Adipocyte (in vitro differentiated cells): ENCODE results near the gene FGF2.
A peak's percentile ranks its signal among the peaks of the same experiment; 100 is the strongest.
"Not testable (repeated sequence)": the region's sequence is repeated elsewhere in the genome, so short reads cannot be mapped to it uniquely, and the experiment has no call there.

Source experiments
- DNase-seq: peaks from one replicate; pipeline ENCODE4 v3.0.0-alpha.2; 2015; ENCODE audit warnings: low read depth
- H3K27me3 ChIP-seq: replicated peaks from 2 replicates; pipeline ENCODE4 v1.7.0; 2013; ENCODE audit warnings: mild to moderate bottlenecking, low read length, moderate library complexity; ENCODE audit not compliant: control insufficient read depth, insufficient read depth
- H3K36me3 ChIP-seq: 2 replicates; pipeline ENCODE4 v1.7.0; 2013; ENCODE audit warnings: low read length, mild to moderate bottlenecking, moderate library complexity; ENCODE audit not compliant: control insufficient read depth, insufficient read depth, severe bottlenecking
- H3K4me1 ChIP-seq: 2 replicates; pipeline ENCODE4 v1.7.0; 2013; ENCODE audit warnings: mild to moderate bottlenecking, low read length, moderate library complexity; ENCODE audit not compliant: control insufficient read depth, insufficient read depth
- H3K4me3 ChIP-seq: 2 replicates; pipeline ENCODE4 v1.7.0; 2013; ENCODE audit warnings: mild to moderate bottlenecking, low read length, moderate library complexity
- H3K9ac ChIP-seq: 2 replicates; pipeline ENCODE4 v1.7.0; 2013; ENCODE audit warnings: mild to moderate bottlenecking, low read length, moderate library complexity
- H3K9me3 ChIP-seq: 2 replicates; pipeline ENCODE4 v1.7.0; 2013; ENCODE audit warnings: mild to moderate bottlenecking, low read length, moderate library complexity; ENCODE audit not compliant: control insufficient read depth

The FGF2 gene

DNA sequence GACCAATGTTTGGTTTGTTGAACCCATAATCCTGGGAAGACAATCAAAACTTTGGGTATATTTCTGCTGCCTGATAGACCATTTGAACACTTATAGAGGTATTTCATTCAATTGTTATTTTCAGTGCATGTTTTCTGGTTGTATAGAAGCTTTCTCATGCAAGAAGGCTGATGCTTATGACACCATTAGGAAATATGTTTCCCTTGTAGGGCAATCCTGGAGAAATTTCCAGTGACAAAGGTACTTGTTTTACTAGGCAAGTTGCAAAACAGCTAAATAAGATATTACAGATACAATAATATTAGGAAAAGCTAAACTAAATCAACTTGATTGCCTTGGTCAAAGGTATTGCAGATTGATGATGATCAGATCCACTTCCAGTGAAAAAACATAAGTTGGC lies 32.8 kb upstream of the FGF2 start:
- DNase-seq = peak; percentile 47
- Histone ChIP-seq H3K27me3 (no peaks in the 10 kb centered on the region), H3K9me3 (no peaks in the 10 kb centered on the region), H3K4me1 (peaks cover 39% of the 10 kb centered on the region), H3K4me3 (no peak overlapping the region), H3K36me3 (no peaks in the 10 kb centered on the region), H3K9ac (no peak overlapping the region)

GRCh38 chr4:122796801-122797404 lies 29.7 kb upstream of the FGF2 start:
- Histone ChIP-seq H3K9me3 (no peaks in the 10 kb centered on the region), H3K9ac (no peak overlapping the region), H3K36me3 (no peaks in the 10 kb centered on the region), H3K4me1 (peaks cover 45% of the 10 kb centered on the region), H3K27me3 (no peaks in the 10 kb centered on the region), H3K4me3 (no peak overlapping the region)
- no peak for DNase-seq

DNA sequence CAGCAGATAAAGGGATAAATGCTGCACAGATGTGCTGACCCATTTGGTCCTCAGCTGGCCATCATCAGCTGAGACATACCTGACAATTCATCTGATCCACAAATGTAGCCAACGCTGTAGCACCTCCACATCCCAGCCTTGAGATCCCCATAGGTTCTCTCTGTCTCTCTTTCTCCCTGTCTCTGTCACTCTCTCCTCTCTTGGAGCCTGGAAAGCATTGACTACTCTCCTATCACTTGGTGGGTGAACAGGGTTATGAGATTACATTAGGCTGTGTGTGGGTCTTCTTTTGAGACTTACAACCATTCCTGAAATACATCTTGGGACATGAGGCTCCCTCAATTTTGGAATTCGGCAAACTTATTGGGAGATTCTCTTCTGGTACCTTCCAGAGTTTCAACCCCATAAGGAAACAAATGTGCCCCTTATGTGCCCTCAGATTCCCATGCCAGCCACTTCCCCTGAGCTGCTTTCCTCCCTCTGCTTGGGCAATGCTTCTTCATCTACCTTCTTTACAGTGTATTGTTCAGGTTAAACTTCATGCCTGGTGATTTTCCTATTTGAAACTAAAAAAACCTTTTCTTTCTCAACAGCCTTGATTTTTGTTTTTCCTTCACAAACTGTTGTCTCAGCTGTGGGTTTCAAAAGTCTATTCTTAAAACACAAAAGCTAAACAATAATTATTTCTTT lies 29.1 kb upstream of the FGF2 start:
- DNase-seq = no peak

GRCh38 chr4:122798101-122798500 lies 28.5 kb upstream of the FGF2 start:
- Histone ChIP-seq H3K9ac (peak overlapping the region; percentile 86), H3K36me3 (no peaks in the 10 kb centered on the region), H3K9me3 (no peaks in the 10 kb centered on the region), H3K4me3 (peak overlapping the region; percentile 67), H3K27me3 (no peaks in the 10 kb centered on the region), H3K4me1 (peaks cover 40% of the 10 kb centered on the region)
- DNase-seq = peak; percentile 97

More for the DNA sequence above, 29.1 kb upstream of the FGF2 start:
- Histone ChIP-seq H3K4me3 (peak overlapping the region; percentile 67), H3K4me1 (peaks cover 44% of the 10 kb centered on the region), H3K27me3 (no peaks in the 10 kb centered on the region), H3K9me3 (no peaks in the 10 kb centered on the region), H3K36me3 (no peaks in the 10 kb centered on the region), H3K9ac (peak overlapping the region; percentile 86)

GRCh38 chr4:122798917-122799316 lies 27.7 kb upstream of the FGF2 start:
- Histone ChIP-seq H3K9me3 (no peaks in the 10 kb centered on the region), H3K36me3 (no peaks in the 10 kb centered on the region), H3K9ac (peak overlapping the region; percentile 86), H3K4me1 (peaks cover 33% of the 10 kb centered on the region), H3K4me3 (peak overlapping the region; percentile 67), H3K27me3 (no peaks in the 10 kb centered on the region)
- DNase-seq = no peak

GRCh38 chr4:122803788-122804208 lies 22.8 kb upstream of the FGF2 start:
- no peak overlapping the region for H3K9ac ChIP-seq
- no peak overlapping the region for H3K4me3 ChIP-seq
- H3K9me3 ChIP-seq = no peaks in the 10 kb centered on the region
- H3K4me1 ChIP-seq = peaks cover 13% of the 10 kb centered on the region
- no peaks in the 10 kb centered on the region for H3K36me3 ChIP-seq
- no peaks in the 10 kb centered on the region for H3K27me3 ChIP-seq
- no peak for DNase-seq

DNA sequence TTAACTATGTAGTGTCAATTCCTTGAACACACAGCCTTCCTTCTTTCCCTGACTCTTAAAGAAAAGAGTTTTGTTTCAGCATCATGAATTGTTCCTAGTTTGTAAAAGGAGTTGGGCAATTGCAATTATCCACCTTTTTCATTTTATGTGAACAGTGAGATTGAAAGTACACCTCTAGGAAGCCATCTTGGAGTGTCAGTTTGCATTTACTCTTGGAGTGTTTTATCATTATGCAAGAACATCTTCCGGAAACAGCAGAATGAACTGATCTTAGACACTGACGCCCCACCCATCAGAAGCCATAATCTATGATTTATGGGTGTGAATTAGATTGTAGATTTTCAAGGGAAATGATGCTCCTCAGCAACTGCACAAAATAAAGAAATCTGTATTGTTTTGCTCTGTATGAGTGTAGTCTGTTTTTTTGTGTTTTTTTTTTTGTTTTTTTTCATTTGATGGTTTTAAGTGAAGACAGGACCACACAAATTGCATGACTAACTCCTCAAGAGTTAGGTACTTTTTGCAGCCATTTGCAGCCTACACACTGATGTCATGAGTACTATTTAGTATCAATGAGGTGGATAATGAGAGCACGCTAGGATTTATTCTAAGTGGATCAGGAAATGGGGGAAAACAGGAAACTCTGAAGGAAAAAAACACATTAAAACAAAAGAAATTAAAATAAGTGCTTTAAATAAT lies 19.5 kb upstream of the FGF2 start:
- Histone ChIP-seq H3K4me3 (no peak overlapping the region), H3K9me3 (no peaks in the 10 kb centered on the region)
- no peak for DNase-seq

GRCh38 chr4:122810669-122811068 lies 16.0 kb upstream of the FGF2 start:
- Histone ChIP-seq H3K9me3 (no peaks in the 10 kb centered on the region), H3K4me1 (peaks cover 6% of the 10 kb centered on the region), H3K4me3 (no peak overlapping the region), H3K36me3 (no peaks in the 10 kb centered on the region), H3K27me3 (no peaks in the 10 kb centered on the region), H3K9ac (no peak overlapping the region)
- no peak for DNase-seq

More for the DNA sequence above, 19.5 kb upstream of the FGF2 start:
- no peak overlapping the region for H3K9ac ChIP-seq
- no peaks in the 10 kb centered on the region for H3K27me3 ChIP-seq
- H3K4me1 ChIP-seq = peaks cover 6% of the 10 kb centered on the region
- H3K36me3 ChIP-seq = no peaks in the 10 kb centered on the region

DNA sequence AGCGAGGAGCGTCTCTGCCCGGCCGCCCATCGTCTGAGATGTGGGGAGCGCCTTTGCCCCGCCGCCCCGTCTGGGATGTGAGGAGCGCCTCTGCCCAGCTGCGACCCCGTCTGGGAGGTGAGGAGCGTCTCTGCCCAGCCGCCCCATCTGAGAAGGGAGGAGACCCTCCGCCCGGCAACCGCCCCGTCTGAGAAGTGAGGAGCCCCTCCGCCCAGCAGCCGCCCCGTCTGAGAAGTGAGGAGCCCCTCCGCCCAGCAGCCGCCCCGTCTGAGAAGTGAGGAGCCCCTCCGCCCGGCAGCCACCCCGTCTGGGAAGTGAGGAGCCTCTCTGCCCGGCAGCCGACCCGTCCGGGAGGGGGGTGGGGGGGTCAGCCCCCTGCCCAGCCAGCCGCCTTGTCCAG lies 14.8 kb upstream of the FGF2 start:
- not testable (repeated sequence) for H3K9me3 ChIP-seq, DNase-seq, H3K4me3 ChIP-seq, H3K36me3 ChIP-seq, H3K4me1 ChIP-seq, H3K9ac ChIP-seq, H3K27me3 ChIP-seq

DNA sequence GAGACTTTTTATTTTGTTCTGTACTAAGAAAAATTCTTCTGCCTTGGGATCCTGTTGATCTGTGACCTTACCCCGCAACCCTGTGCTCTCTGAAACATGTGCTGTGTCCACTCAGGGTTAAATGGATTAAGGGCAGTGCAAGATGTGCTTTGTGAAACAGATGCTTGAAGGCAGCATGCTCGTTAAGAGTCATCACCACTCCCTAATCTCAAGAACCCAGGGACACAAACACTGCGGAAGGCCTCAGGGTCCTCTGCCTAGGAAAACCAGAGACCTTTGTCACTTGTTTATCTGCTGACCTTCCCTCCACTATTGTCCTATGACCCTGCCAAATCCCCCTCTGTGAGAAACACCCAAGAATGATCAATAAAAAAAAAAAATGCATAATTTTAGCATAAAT lies 13.8 kb upstream of the FGF2 start:
- not testable (repeated sequence) for H3K9me3 ChIP-seq, DNase-seq, H3K4me1 ChIP-seq, H3K27me3 ChIP-seq, H3K36me3 ChIP-seq, H3K9ac ChIP-seq, H3K4me3 ChIP-seq

- Histone ChIP-seq H3K4me1 (no peaks in the 10 kb centered on the region), H3K9ac (no peak overlapping the region), H3K4me3 (no peak overlapping the region), H3K36me3 (no peaks in the 10 kb centered on the region), H3K27me3 (no peaks in the 10 kb centered on the region), H3K9me3 (no peaks in the 10 kb centered on the region)
- no peak for DNase-seq
Observed at GRCh38 chr4:122814426-122814825, 12.2 kb upstream of the FGF2 start.
